Stimulated activated CD4-positive, alpha-beta T cell treated with anti-CD3 and anti-CD28 coated beads, Interleukin-4, amount 100 ng/mL, for 4 hours (primary cell): Measurements from ENCODE around the gene SND1.

Source experiments
- DNase-seq, 2 experiments: peaks; one replicate each; pipeline ENCODE4 v3.0.0-alpha.2; 2020

Gene SND1

GRCh38 chr7:127979113-127979727 lies 327.2 kb downstream of the SND1 start:
- no peak for DNase-seq

- DNase-seq, result no peak
Observed at GRCh38 chr7:127979728-127980126, 327.7 kb downstream of the SND1 start.

- no peak for DNase-seq
Observed at GRCh38 chr7:127980901-127981300, 328.9 kb downstream of the SND1 start.

- DNase-seq, result no peak
Observed at GRCh38 chr7:127981965-127982364, 330.0 kb downstream of the SND1 start.

GRCh38 chr7:127983804-127984332 lies 331.9 kb downstream of the SND1 start:
- no peak for DNase-seq

GRCh38 chr7:127986581-127987521 lies 334.9 kb downstream of the SND1 start:
- DNase-seq, result no peak

GRCh38 chr7:127988751-127989150 lies 336.8 kb downstream of the SND1 start:
- no peak for DNase-seq

GRCh38 chr7:127993317-127993716 lies 341.3 kb downstream of the SND1 start:
- no peak for DNase-seq

- DNase-seq, result no peak
Observed at GRCh38 chr7:127993987-127994386, 342.0 kb downstream of the SND1 start.

- no peak for DNase-seq
Observed at GRCh38 chr7:127995156-127995880, 343.3 kb downstream of the SND1 start.

GRCh38 chr7:127995881-127996215 lies 343.9 kb downstream of the SND1 start:
- no peak for DNase-seq

GRCh38 chr7:127996253-127997071 lies 344.5 kb downstream of the SND1 start:
- DNase-seq, result no peak

GRCh38 chr7:127997226-127997922 lies 345.4 kb downstream of the SND1 start:
- no peak for DNase-seq

- DNase-seq, result no peak
Observed at GRCh38 chr7:127998671-127999070, 346.7 kb downstream of the SND1 start.

GRCh38 chr7:128000048-128000447 lies 348.1 kb downstream of the SND1 start:
- no peak for DNase-seq

- DNase-seq, result no peak
Observed at GRCh38 chr7:128000854-128001265, 348.9 kb downstream of the SND1 start.

GRCh38 chr7:128003167-128003566 lies 351.2 kb downstream of the SND1 start:
- DNase-seq, result no peak

- DNase-seq, result no peak
Observed at GRCh38 chr7:128003787-128004186, 351.8 kb downstream of the SND1 start.

- no peak for DNase-seq
Observed at GRCh38 chr7:128004623-128005022, 352.6 kb downstream of the SND1 start.

- DNase-seq, result no peak
Observed at GRCh38 chr7:128005117-128005516, 353.1 kb downstream of the SND1 start.

GRCh38 chr7:128005759-128006159 lies 353.8 kb downstream of the SND1 start:
- no peak for DNase-seq
